ENCODE results near the gene OBI1. TPM values are rescaled to one million over a fixed set of nuclear protein-coding genes. Genes with fewer than 3 reads are reported as not detected.

Gene OBI1
- total and polyA plus RNA-seq, 9 of the 15 experiments (the other 6 are each of a cell fraction or from before 2014, with no cell fraction given) = 8.7 to 18.4 (median 14.2) TPM

DNA sequence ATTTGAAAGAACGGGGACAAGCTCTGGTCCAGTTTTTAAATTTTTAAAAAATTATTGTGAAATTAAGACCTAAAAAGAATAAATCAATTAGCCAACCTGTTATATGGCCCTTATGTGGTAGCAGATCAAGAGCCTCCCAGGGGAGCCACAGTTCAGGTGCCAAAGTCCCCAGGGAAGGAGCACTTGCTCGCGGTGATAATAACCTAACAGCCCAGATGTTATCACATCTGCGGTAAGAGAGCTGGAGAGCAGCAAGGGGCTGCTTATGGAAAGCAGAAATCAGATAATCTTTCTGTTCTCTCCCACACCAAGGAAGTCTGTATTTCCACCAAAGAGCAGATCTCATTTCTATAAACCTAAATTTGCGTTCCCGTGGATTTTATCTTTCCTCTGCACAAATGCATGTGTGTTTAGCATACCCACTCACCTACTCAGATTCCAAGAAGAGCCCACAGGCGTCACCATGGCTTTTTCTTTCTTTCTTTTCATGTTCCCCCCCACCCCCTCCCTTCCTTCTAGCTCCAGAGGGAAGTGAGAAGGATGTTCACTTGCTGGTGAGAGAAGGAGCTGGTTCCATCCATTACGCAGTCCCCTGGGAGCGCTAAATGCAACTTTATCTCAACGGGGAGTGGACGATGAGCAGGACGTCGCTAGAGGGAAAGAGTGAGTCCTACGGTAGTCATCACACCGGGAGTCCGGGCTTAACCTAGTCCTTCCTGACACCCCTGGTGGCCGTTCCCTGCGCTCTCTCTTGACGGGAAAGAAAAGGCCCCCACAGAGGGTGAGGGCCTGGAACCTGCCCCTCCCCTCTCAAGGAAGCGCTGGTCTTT is 54.0 kb downstream of the OBI1 start:
- ChIA-PET CTCF (ENCODE audit: low intra/inter-chr PET ratio) (no interaction called here), POLR2A (interaction anchor here (0.9 kb wide), 1 partner anchor 13 kb away, joined by 3 read pairs; no protein-coding TSS in a partner anchor)
- intact Hi-C loops (cut with micrococcal nuclease) (loop anchor here (2.0 kb wide), 1 partner anchor 54 kb away; the partner anchor contains the start of gene OBI1), in situ Hi-C loops (cut with MboI) (no loop called here)
- DNase-seq (ENCODE audit: extremely low read depth in 1 of 4, low spot score in 3 of 4) (peak; percentile 35 to 54 (median 44)), ATAC-seq (peak; percentile 68), FAIRE-seq (no peak)
- Histone ChIP-seq H3K27me3 (ENCODE audit: control insufficient read depth in 2 of 2, insufficient read depth in 2 of 2, low read length in 2 of 2) (no peaks in the 10 kb centered on the region), H3K9ac (ENCODE audit: insufficient read depth in 1 of 2, low read depth in 2 of 2, low read length in 2 of 2) (no peak overlapping the region), H3K4me1 (replicated peaks in 1 of 2; ENCODE audit: control insufficient read depth in 2 of 2, insufficient read depth in 2 of 2, low read length in 2 of 2) (peaks cover 7 to 18% of the 10 kb centered on the region in 2 experiments; a peak in 3 of 5 replicates), H3K9me3 (replicated peaks; ENCODE audit: control insufficient read depth, insufficient read depth, low read depth, low read length) (no peaks in the 10 kb centered on the region), H3K36me3 (ENCODE audit: control insufficient read depth, insufficient read depth, low read length) (no peaks in the 10 kb centered on the region), H3K4me2 (ENCODE audit: insufficient read depth, low read length) (peak overlapping the region; percentile 11; the same call in 1 of the 2 replicates), H3K4me3 (no peak overlapping the region), H2AFZ (ENCODE audit: low read depth, low read length) (peak overlapping the region; percentile 24; the same call in 1 of the 2 replicates), H4K20me1 (replicated peaks; ENCODE audit: control insufficient read depth, insufficient read depth, low read length) (no peaks in the 10 kb centered on the region), H3K27ac (ENCODE audit: extremely low read depth, low read depth, low read length) (no peak overlapping the region), H3K79me2 (ENCODE audit: control insufficient read depth, insufficient read depth, low read length) (no peaks in the 10 kb centered on the region), H3K9me1 (ENCODE audit: control insufficient read depth, insufficient read depth, low read length) (no peaks in the 10 kb centered on the region)
- no TSS peak for BruUV-seq (replicated peaks)
- TF ChIP-seq BRF2 (IDR thresholded peaks at IDR 0.05; ENCODE audit: borderline replicate concordance, insufficient read depth, insufficient read length) = no peak
- TF ChIP-seq DMBX1 (CRISPR knock-in tag; IDR thresholded peaks at IDR 0.05; ENCODE audit: borderline replicate concordance) = no peak
- no peak for TF ChIP-seq TEAD2 (tag; IDR thresholded peaks at IDR 0.05)
- TF ChIP-seq HDGF (IDR thresholded peaks at IDR 0.05) = no peak
- TF ChIP-seq, protein P1, sequence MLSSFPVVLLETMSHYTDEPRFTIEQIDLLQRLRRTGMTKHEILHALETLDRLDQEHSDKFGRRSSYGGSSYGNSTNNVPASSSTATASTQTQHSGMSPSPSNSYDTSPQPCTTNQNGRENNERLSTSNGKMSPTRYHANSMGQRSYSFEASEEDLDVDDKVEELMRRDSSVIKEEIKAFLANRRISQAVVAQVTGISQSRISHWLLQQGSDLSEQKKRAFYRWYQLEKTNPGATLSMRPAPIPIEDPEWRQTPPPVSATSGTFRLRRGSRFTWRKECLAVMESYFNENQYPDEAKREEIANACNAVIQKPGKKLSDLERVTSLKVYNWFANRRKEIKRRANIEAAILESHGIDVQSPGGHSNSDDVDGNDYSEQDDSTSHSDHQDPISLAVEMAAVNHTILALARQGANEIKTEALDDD (IDR thresholded peaks at IDR 0.05) = peak; percentile 84
- TF ChIP-seq JUNB (CRISPR knock-in tag; conservative IDR thresholded peaks at IDR 0.05) = no peak
- no peak for TF ChIP-seq POLR3A (IDR thresholded peaks at IDR 0.05; ENCODE audit: borderline replicate concordance, extremely low read depth, insufficient read depth, insufficient read length)
- peak; percentile 21 to 51 (median 31); a peak in 5 of 6 replicates for TF ChIP-seq CTCF (IDR thresholded peaks at IDR 0.05 in 2 of 3, conservative IDR thresholded peaks at IDR 0.05 in 1 of 3; ENCODE audit: insufficient read depth in 2 of 3, low read depth in 1 of 3, low read length in 3 of 3)
- 0% methylated on average over 14 of the region's 20 CpGs for WGBS (ENCODE audit: insufficient coverage, low coverage, missing lambda C conversion rate)

All from K562 (cell line).